ENCODE results near the gene UNC13A. TPM values are rescaled to one million over a fixed set of nuclear protein-coding genes. Genes with fewer than 3 reads are reported as not detected.

UNC13A gene
- total and polyA plus RNA-seq, 2 donors (not counting 3 experiments of a cell fraction or from before 2014, with no cell fraction given) = 0.04 to 0.09 TPM

- Histone ChIP-seq H3K27me3 (ENCODE audit: control insufficient read depth in 2 of 2, insufficient read depth in 2 of 2, low read length in 2 of 2) (peaks cover 5 to 9% of the 10 kb centered on the region in 2 experiments), H3K27ac (ENCODE audit: insufficient read depth, low read depth, low read length) (no peak overlapping the region), H2AFZ (ENCODE audit: low read depth, low read length) (no peak overlapping the region), H3K9ac (replicated peaks; ENCODE audit: extremely low read depth, insufficient read depth, low read length) (no peak overlapping the region), H3K79me2 (ENCODE audit: control insufficient read depth, insufficient read depth, low read length) (no peaks in the 10 kb centered on the region), H4K20me1 (replicated peaks; ENCODE audit: control insufficient read depth, extremely low read depth, insufficient read depth, low read length) (no peaks in the 10 kb centered on the region), H3K4me1 (ENCODE audit: control insufficient read depth, extremely low read depth, insufficient read depth, low read length) (no peaks in the 10 kb centered on the region), H3K9me3 (replicated peaks; ENCODE audit: control insufficient read depth, insufficient read depth, low read length) (no peaks in the 10 kb centered on the region), H3K9me1 (replicated peaks; ENCODE audit: control insufficient read depth, extremely low read depth, insufficient read depth, low read length) (no peaks in the 10 kb centered on the region), H3K36me3 (ENCODE audit: control insufficient read depth in 2 of 2, extremely low read depth in 1 of 2, insufficient read depth in 2 of 2, low read length in 2 of 2) (no peaks in the 10 kb centered on the region), H3K4me3 (replicated peaks in 1 of 3; ENCODE audit: insufficient read depth in 1 of 3, low read depth in 1 of 3, low read length in 3 of 3) (no peak overlapping the region), H3K4me2 (ENCODE audit: insufficient read depth, low read length) (no peak overlapping the region)
- dilution Hi-C loops (cut with MboI; ENCODE audit: extremely low pct_ligation_motif_present, low sequenced_read_pairs) (no loop called here), intact Hi-C loops (cut with micrococcal nuclease) (no loop called here)
- DNase-seq (ENCODE audit: low read depth, low spot score) (no peak), FAIRE-seq (no peak)
- no TSS peak for BruUV-seq (replicated peaks)
- ChIA-PET CTCF (interaction anchor here (1.3 kb wide), 1 partner anchor 82 kb away, joined by 4 read pairs; no protein-coding TSS in a partner anchor), POLR2A (no interaction called here)
- TF ChIP-seq JUN (IDR thresholded peaks at IDR 0.05; ENCODE audit: borderline replicate concordance, insufficient read depth, insufficient read length, low read depth) = no peak
- no peak for TF ChIP-seq POLR2A (IDR thresholded peaks at IDR 0.05; ENCODE audit: low read depth, low read length)
- TF ChIP-seq GATA2 (IDR thresholded peaks at IDR 0.05; ENCODE audit: insufficient read depth, insufficient read length, low read depth, low read length) = no peak
- TF ChIP-seq, protein P1, sequence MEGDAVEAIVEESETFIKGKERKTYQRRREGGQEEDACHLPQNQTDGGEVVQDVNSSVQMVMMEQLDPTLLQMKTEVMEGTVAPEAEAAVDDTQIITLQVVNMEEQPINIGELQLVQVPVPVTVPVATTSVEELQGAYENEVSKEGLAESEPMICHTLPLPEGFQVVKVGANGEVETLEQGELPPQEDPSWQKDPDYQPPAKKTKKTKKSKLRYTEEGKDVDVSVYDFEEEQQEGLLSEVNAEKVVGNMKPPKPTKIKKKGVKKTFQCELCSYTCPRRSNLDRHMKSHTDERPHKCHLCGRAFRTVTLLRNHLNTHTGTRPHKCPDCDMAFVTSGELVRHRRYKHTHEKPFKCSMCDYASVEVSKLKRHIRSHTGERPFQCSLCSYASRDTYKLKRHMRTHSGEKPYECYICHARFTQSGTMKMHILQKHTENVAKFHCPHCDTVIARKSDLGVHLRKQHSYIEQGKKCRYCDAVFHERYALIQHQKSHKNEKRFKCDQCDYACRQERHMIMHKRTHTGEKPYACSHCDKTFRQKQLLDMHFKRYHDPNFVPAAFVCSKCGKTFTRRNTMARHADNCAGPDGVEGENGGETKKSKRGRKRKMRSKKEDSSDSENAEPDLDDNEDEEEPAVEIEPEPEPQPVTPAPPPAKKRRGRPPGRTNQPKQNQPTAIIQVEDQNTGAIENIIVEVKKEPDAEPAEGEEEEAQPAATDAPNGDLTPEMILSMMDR (IDR thresholded peaks at IDR 0.05; ENCODE audit: extremely low read depth in 1 of 2, insufficient read depth in 1 of 2, low read depth in 1 of 2, low read length in 2 of 2) = no peak
- TF ChIP-seq FOS (IDR thresholded peaks at IDR 0.05; ENCODE audit: borderline replicate concordance, insufficient read depth, low read length) = no peak
- no peak for TF ChIP-seq EZH2 (IDR thresholded peaks at IDR 0.05; ENCODE audit: borderline replicate concordance, low read depth, low read length, severe bottlenecking)
- no peak for TF ChIP-seq MYC (IDR thresholded peaks at IDR 0.05; ENCODE audit: low read depth, low read length)
- TF ChIP-seq, protein P2, sequence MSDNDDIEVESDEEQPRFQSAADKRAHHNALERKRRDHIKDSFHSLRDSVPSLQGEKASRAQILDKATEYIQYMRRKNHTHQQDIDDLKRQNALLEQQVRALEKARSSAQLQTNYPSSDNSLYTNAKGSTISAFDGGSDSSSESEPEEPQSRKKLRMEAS (IDR thresholded peaks at IDR 0.05; ENCODE audit: insufficient read depth, insufficient read length) = no peak
- no peak for TF ChIP-seq POLR2AphosphoS5 (IDR thresholded peaks at IDR 0.05; ENCODE audit: insufficient read depth, low read depth, low read length)
Observed at GRCh38 chr19:17692566-17692965, 4.4 kb upstream of the UNC13A start.

Measured in endothelial cell of umbilical vein (primary cell).